ENCODE data around the gene CACHD1. TPM values are rescaled to one million over a fixed set of nuclear protein-coding genes. Genes with fewer than 3 reads are reported as not detected.

Gene CACHD1
- total and polyA plus RNA-seq, 9 of the 15 experiments (the other 6 are each of a cell fraction or from before 2014, with no cell fraction given): 0.07 TPM; not detected in 8

- TF ChIP-seq HMGXB4 (CRISPR knock-in tag; IDR thresholded peaks at IDR 0.05) (no peak), HMG20B (CRISPR knock-in tag; IDR thresholded peaks at IDR 0.05) (no peak), SRSF3 (IDR thresholded peaks at IDR 0.05; ENCODE audit: insufficient read depth, low read length) (no peak), ZNF717 (CRISPR knock-in tag; IDR thresholded peaks at IDR 0.05) (no peak), YY1 (IDR thresholded peaks at IDR 0.05; ENCODE audit: borderline replicate concordance in 1 of 3, control insufficient read depth in 1 of 3, extremely low read depth in 1 of 3, insufficient read depth in 3 of 3, insufficient read length in 1 of 3, insufficient replicate concordance in 2 of 3, low read depth in 1 of 3, low read length in 2 of 3) (no peak), POLR2A (conservative IDR thresholded peaks at IDR 0.05) (no peak)
These were observed 223.0 kb downstream of the CACHD1 start (continued) for GRCh38 chr1:64692911-64693310.

GRCh38 chr1:64693406-64693805, 223.5 kb downstream of the CACHD1 start:
- no TSS peak for BruUV-seq (replicated peaks)
- Histone ChIP-seq H2AFZ (ENCODE audit: low read depth, low read length) (no peak overlapping the region), H3K4me2 (ENCODE audit: insufficient read depth, low read length) (no peak overlapping the region), H3K9me3 (replicated peaks; ENCODE audit: control insufficient read depth, insufficient read depth, low read depth, low read length) (no peaks in the 10 kb centered on the region), H4K20me1 (replicated peaks; ENCODE audit: control insufficient read depth, insufficient read depth, low read length) (no peaks in the 10 kb centered on the region), H3K4me1 (replicated peaks in 1 of 2; ENCODE audit: control insufficient read depth in 2 of 2, insufficient read depth in 2 of 2, low read length in 2 of 2) (no peaks in the 10 kb centered on the region), H3K9ac (ENCODE audit: insufficient read depth in 1 of 2, low read depth in 2 of 2, low read length in 2 of 2) (no peak overlapping the region), H3K27me3 (ENCODE audit: control insufficient read depth in 2 of 2, insufficient read depth in 2 of 2, low read length in 2 of 2) (peaks cover 10 to 28% of the 10 kb centered on the region in 2 experiments), H3K4me3 (no peak overlapping the region), H3K9me1 (ENCODE audit: control insufficient read depth, insufficient read depth, low read length) (no peaks in the 10 kb centered on the region), H3K27ac (ENCODE audit: extremely low read depth, low read depth, low read length) (no peak overlapping the region), H3K79me2 (ENCODE audit: control insufficient read depth, insufficient read depth, low read length) (no peaks in the 10 kb centered on the region), H3K36me3 (ENCODE audit: control insufficient read depth, insufficient read depth, low read length) (no peaks in the 10 kb centered on the region)
- FAIRE-seq: peak; percentile 48
- ChIA-PET POLR2A (no interaction called here), CTCF (ENCODE audit: low intra/inter-chr PET ratio) (no interaction called here)
- in situ Hi-C loops (cut with MboI) (no loop called here), intact Hi-C loops (cut with micrococcal nuclease) (no loop called here)
- no peak for DNase-seq (ENCODE audit: extremely low read depth in 1 of 4, low spot score in 3 of 4)
- WGBS (ENCODE audit: insufficient coverage, low coverage, missing lambda C conversion rate): 3% methylated on average over 5 of the region's 5 CpGs
- no peak for ATAC-seq
- TF ChIP-seq ATF4 (CRISPR knock-in tag; IDR thresholded peaks at IDR 0.05): no peak
- no peak for TF ChIP-seq TEAD1 (CRISPR knock-in tag; IDR thresholded peaks at IDR 0.05)
- TF ChIP-seq MNT (conservative IDR thresholded peaks at IDR 0.05): no peak
- TF ChIP-seq TEAD4 (IDR thresholded peaks at IDR 0.05; ENCODE audit: low read length): no peak
- TF ChIP-seq TEAD4 (CRISPR knock-in tag; IDR thresholded peaks at IDR 0.05; ENCODE audit: borderline replicate concordance): no peak
- no peak for TF ChIP-seq ZNF699 (CRISPR knock-in tag; IDR thresholded peaks at IDR 0.05; ENCODE audit: insufficient replicate concordance)

All from K562 (cell line).